HCT116 (cell line): ENCODE results near the gene PHGDH.

Experiments
- CEBPB ChIP-seq: IDR thresholded peaks from 2 replicates; pipeline ENCODE4 v1.6.1; 2012; ENCODE audit warnings: low read depth
- EZH2 ChIP-seq: fragments of 200-600 bp; sonication (generic); IDR thresholded peaks from 2 replicates; pipeline ENCODE4 v1.6.1; 2017; ENCODE audit warnings: antibody characterized with exemption, mixed run types
- EZH2phosphoT487 ChIP-seq: fragments of 200-600 bp; IDR thresholded peaks from 2 replicates; pipeline ENCODE4 v1.6.1; 2018; ENCODE audit warnings: antibody characterized with exemption, borderline replicate concordance
- POLR2A ChIP-seq: IDR thresholded peaks from 2 replicates; pipeline ENCODE4 v1.7.0; 2011; ENCODE audit warnings: borderline replicate concordance; ENCODE audit not compliant: insufficient read depth, insufficient read length; ENCODE audit errors: extremely low read depth
- POLR2AphosphoS5 ChIP-seq: IDR thresholded peaks from 2 replicates; pipeline ENCODE4 v1.6.1; 2011; ENCODE audit warnings: mild to moderate bottlenecking, low read depth, low read length, moderate library complexity
- RAD21 ChIP-seq: IDR thresholded peaks from 2 replicates; pipeline ENCODE4 v1.6.1; 2012; ENCODE audit warnings: low read depth, mild to moderate bottlenecking
- SIN3A ChIP-seq: IDR thresholded peaks from 2 replicates; pipeline ENCODE4 v1.6.1; 2012; ENCODE audit warnings: low read depth
- SP1 ChIP-seq: IDR thresholded peaks from 2 replicates; pipeline ENCODE4 v1.6.1; 2012; ENCODE audit warnings: low read depth
- TCF7L2 ChIP-seq: IDR thresholded peaks from 2 replicates; pipeline ENCODE4 v1.7.0; 2011; ENCODE audit warnings: borderline replicate concordance, inconsistent platforms; ENCODE audit not compliant: insufficient read depth, insufficient read length; ENCODE audit errors: extremely low read depth
- YY1 ChIP-seq: IDR thresholded peaks from 2 replicates; pipeline ENCODE4 v1.6.1; 2011; ENCODE audit warnings: low read length, low read depth, moderate library complexity, mild to moderate bottlenecking; ENCODE audit not compliant: insufficient replicate concordance; ENCODE audit errors: extremely low read depth
- ZNF274 ChIP-seq: fragments of 200-500 bp; sonication (Bioruptor generic); IDR thresholded peaks from 2 replicates; pipeline ENCODE4 v1.6.1; 2014; ENCODE audit warnings: mild to moderate bottlenecking, low read depth, low read length, inconsistent platforms
- TF ChIP-seq, protein P1 (sequence below), 3 experiments: fragments of 200-600 bp in 1 of 3; sonication (generic) in 1 of 3; IDR thresholded peaks in 2 of 3; conservative IDR thresholded peaks in 1 of 3; 2 replicates each; pipeline ENCODE4 v1.5.1; 2012 to 2017; ENCODE audit warnings: low read depth in 2 of 3, low read length in 2 of 3, antibody characterized with exemption in 1 of 3, borderline replicate concordance in 1 of 3, control low read depth in 1 of 3, mild to moderate bottlenecking in 1 of 3, mixed read lengths in 1 of 3, mixed run types in 1 of 3, moderate library complexity in 1 of 3; ENCODE audit not compliant: insufficient read depth in 1 of 3
- TF ChIP-seq, protein P2 (sequence below): IDR thresholded peaks from 2 replicates; pipeline ENCODE4 v1.6.1; 2012; ENCODE audit warnings: low read depth
- TF ChIP-seq, protein P3 (sequence below): IDR thresholded peaks from 2 replicates; pipeline ENCODE4 v1.6.1; 2012

DNA sequence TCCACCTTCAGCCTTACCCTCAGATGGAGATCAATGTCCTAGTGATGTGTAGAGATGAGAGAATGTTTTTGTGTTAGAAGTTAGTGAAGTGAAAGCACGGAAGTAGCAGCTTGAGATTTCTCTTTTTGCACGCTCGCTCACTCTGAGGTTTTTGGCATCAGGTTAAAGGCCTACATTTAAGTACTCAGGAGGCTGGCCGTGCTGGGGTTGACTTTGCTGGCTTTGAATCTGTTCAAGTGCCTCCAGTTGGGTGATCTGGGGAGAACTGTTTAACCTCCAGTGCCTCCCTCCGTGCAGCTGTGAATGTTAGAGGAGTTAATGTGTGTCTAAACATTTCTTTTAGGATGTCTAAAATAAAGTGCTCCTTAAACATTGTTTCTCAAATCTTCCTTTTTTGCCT, 13.9 kb downstream of the PHGDH start:
- TF ChIP-seq ZNF274 (no peak), YY1 (no peak), TCF7L2 (no peak), CEBPB (no peak), POLR2AphosphoS5 (no peak), SIN3A (no peak), EZH2 (no peak), POLR2A (no peak), EZH2phosphoT487 (no peak), RAD21 (no peak), SP1 (no peak)
- TF ChIP-seq, protein P1, sequence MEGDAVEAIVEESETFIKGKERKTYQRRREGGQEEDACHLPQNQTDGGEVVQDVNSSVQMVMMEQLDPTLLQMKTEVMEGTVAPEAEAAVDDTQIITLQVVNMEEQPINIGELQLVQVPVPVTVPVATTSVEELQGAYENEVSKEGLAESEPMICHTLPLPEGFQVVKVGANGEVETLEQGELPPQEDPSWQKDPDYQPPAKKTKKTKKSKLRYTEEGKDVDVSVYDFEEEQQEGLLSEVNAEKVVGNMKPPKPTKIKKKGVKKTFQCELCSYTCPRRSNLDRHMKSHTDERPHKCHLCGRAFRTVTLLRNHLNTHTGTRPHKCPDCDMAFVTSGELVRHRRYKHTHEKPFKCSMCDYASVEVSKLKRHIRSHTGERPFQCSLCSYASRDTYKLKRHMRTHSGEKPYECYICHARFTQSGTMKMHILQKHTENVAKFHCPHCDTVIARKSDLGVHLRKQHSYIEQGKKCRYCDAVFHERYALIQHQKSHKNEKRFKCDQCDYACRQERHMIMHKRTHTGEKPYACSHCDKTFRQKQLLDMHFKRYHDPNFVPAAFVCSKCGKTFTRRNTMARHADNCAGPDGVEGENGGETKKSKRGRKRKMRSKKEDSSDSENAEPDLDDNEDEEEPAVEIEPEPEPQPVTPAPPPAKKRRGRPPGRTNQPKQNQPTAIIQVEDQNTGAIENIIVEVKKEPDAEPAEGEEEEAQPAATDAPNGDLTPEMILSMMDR (IDR thresholded peaks at IDR 0.05 in 2 of 3, conservative IDR thresholded peaks at IDR 0.05 in 1 of 3; ENCODE audit: borderline replicate concordance in 1 of 3, insufficient read depth in 1 of 3, low read depth in 2 of 3, low read length in 2 of 3): no peak
- TF ChIP-seq, protein P2, sequence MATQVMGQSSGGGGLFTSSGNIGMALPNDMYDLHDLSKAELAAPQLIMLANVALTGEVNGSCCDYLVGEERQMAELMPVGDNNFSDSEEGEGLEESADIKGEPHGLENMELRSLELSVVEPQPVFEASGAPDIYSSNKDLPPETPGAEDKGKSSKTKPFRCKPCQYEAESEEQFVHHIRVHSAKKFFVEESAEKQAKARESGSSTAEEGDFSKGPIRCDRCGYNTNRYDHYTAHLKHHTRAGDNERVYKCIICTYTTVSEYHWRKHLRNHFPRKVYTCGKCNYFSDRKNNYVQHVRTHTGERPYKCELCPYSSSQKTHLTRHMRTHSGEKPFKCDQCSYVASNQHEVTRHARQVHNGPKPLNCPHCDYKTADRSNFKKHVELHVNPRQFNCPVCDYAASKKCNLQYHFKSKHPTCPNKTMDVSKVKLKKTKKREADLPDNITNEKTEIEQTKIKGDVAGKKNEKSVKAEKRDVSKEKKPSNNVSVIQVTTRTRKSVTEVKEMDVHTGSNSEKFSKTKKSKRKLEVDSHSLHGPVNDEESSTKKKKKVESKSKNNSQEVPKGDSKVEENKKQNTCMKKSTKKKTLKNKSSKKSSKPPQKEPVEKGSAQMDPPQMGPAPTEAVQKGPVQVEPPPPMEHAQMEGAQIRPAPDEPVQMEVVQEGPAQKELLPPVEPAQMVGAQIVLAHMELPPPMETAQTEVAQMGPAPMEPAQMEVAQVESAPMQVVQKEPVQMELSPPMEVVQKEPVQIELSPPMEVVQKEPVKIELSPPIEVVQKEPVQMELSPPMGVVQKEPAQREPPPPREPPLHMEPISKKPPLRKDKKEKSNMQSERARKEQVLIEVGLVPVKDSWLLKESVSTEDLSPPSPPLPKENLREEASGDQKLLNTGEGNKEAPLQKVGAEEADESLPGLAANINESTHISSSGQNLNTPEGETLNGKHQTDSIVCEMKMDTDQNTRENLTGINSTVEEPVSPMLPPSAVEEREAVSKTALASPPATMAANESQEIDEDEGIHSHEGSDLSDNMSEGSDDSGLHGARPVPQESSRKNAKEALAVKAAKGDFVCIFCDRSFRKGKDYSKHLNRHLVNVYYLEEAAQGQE: no peak
- TF ChIP-seq, protein P3, sequence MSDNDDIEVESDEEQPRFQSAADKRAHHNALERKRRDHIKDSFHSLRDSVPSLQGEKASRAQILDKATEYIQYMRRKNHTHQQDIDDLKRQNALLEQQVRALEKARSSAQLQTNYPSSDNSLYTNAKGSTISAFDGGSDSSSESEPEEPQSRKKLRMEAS: no peak
